Measurements from ENCODE around the gene KIF25. TPM values are rescaled to one million over a fixed set of nuclear protein-coding genes. Genes with fewer than 3 reads are reported as not detected.
"Not testable (repeated sequence)": the region's sequence is repeated elsewhere in the genome, so short reads cannot be mapped to it uniquely, and the experiment has no call there.

Gene KIF25
- total and polyA plus RNA-seq, 7 donors = 0.10 to 0.43 (median 0.20) TPM; not detected in 2

- ATAC-seq = no peak
- Histone ChIP-seq H3K4me1 (peaks cover 8% of the 10 kb centered on the region), H3K36me3 (ENCODE audit: insufficient read depth in 1 of 2, low read depth in 1 of 2) (peaks cover 2 to 43% of the 10 kb centered on the region in 2 donors), H3K4me3 (no peak overlapping the region), H3K27me3 (ENCODE audit: insufficient read depth in 3 of 3, low read length in 2 of 3) (no peaks in the 10 kb centered on the region), H3K27ac (no peak overlapping the region), H3K9me3 (no peaks in the 10 kb centered on the region)
- WGBS, 3 donors = 92 to 95% (median 94%) methylated on average over 10 of the region's 10 CpGs
- no peak for DNase-seq
- no peak for TF ChIP-seq CTCF (IDR thresholded peaks at IDR 0.05)
- intact Hi-C loops (cut with DNase I) = no loop called here
Measured at GRCh38 chr6:167972193-167972592, 25.3 kb upstream of the KIF25 start.

GRCh38 chr6:167973148-167973885 lies 24.2 kb upstream of the KIF25 start:
- intact Hi-C loops (cut with DNase I) = no loop called here
- Histone ChIP-seq H3K27ac (no peak overlapping the region), H3K4me3 (no peak overlapping the region), H3K27me3 (ENCODE audit: insufficient read depth in 3 of 3, low read length in 2 of 3) (no peaks in the 10 kb centered on the region), H3K4me1 (peaks cover 8% of the 10 kb centered on the region), H3K9me3 (no peaks in the 10 kb centered on the region), H3K36me3 (ENCODE audit: insufficient read depth in 1 of 2, low read depth in 1 of 2) (peaks cover 2 to 32% of the 10 kb centered on the region in 2 donors)
- no peak for ATAC-seq
- no peak for TF ChIP-seq CTCF (IDR thresholded peaks at IDR 0.05)
- no peak for DNase-seq
- 73 to 78% (median 74%) methylated on average over 9 of the region's 9 CpGs for WGBS, 3 donors

- 66 to 75% (median 70%) methylated on average over 12 of the region's 12 CpGs for WGBS, 3 donors
- ATAC-seq (peak; percentile 9 to 53 (median 33)), DNase-seq (no peak)
- intact Hi-C loops (cut with DNase I) = no loop called here
- H3K4me3 ChIP-seq = no peak overlapping the region
- no peaks in the 10 kb centered on the region for H3K27me3 ChIP-seq (ENCODE audit: insufficient read depth in 3 of 3, low read length in 2 of 3)
- H3K4me1 ChIP-seq = peaks cover 8% of the 10 kb centered on the region
- H3K36me3 ChIP-seq (ENCODE audit: insufficient read depth in 1 of 2, low read depth in 1 of 2) = peaks cover 0 to 17% of the 10 kb centered on the region in 2 donors
- no peaks in the 10 kb centered on the region for H3K9me3 ChIP-seq
- TF ChIP-seq CTCF (IDR thresholded peaks at IDR 0.05) = no peak
- H3K27ac ChIP-seq = no peak overlapping the region
Measured at GRCh38 chr6:167974640-167975344, 22.7 kb upstream of the KIF25 start.

- Histone ChIP-seq H3K4me3 (no peak overlapping the region), H3K36me3 (ENCODE audit: insufficient read depth in 1 of 2, low read depth in 1 of 2) (peaks cover 0 to 11% of the 10 kb centered on the region in 2 donors), H3K27ac (no peak overlapping the region), H3K4me1 (peaks cover 8% of the 10 kb centered on the region), H3K9me3 (no peaks in the 10 kb centered on the region), H3K27me3 (ENCODE audit: insufficient read depth in 3 of 3, low read length in 2 of 3) (no peaks in the 10 kb centered on the region)
- TF ChIP-seq CTCF (IDR thresholded peaks at IDR 0.05) = no peak
- DNase-seq (no peak), ATAC-seq (peak; percentile 48 to 86 (median 72))
- WGBS, 3 donors = 43 to 56% (median 48%) methylated on average over 19 of the region's 19 CpGs
- intact Hi-C loops (cut with DNase I) = no loop called here
Measured at GRCh38 chr6:167975458-167975857, 22.0 kb upstream of the KIF25 start.

- H3K27me3 ChIP-seq (ENCODE audit: insufficient read depth in 3 of 3, low read length in 2 of 3); H3K27ac ChIP-seq; intact Hi-C loops (cut with DNase I); H3K4me3 ChIP-seq; H3K36me3 ChIP-seq (ENCODE audit: insufficient read depth in 1 of 2, low read depth in 1 of 2); H3K4me1 ChIP-seq; DNase-seq; ATAC-seq; H3K9me3 ChIP-seq: not testable (repeated sequence)
Measured at GRCh38 chr6:167976116-167976657, 21.3 kb upstream of the KIF25 start.
